Endothelial cell of umbilical vein (primary cell): ENCODE measurements around the gene MTREX.

Experiments
- EZH2 ChIP-seq: IDR thresholded peaks from 2 replicates; pipeline ENCODE4 v1.6.1; 2012; ENCODE audit warnings: borderline replicate concordance, low read depth, mild to moderate bottlenecking, moderate library complexity, low read length, inconsistent platforms; ENCODE audit not compliant: severe bottlenecking
- POLR2A ChIP-seq: IDR thresholded peaks from 2 replicates; pipeline ENCODE4 v1.6.1; 2012; ENCODE audit warnings: low read depth, mild to moderate bottlenecking, control low read depth, low read length
- POLR2AphosphoS5 ChIP-seq: IDR thresholded peaks from 2 replicates; pipeline ENCODE4 v1.6.1; 2012; ENCODE audit warnings: low read depth, mild to moderate bottlenecking, control low read depth, low read length, moderate library complexity; ENCODE audit not compliant: insufficient read depth
- TF ChIP-seq, protein P1 (sequence below), 2 donors: IDR thresholded peaks; 1 replicate in 1 of 2; 2 replicates in 1 of 2; pipeline ENCODE4 v1.5.1; 2011; ENCODE audit warnings: low read length in 2 of 2, mild to moderate bottlenecking in 2 of 2, moderate library complexity in 2 of 2, control low read depth in 1 of 2, inconsistent platforms in 1 of 2, low read depth in 1 of 2; ENCODE audit not compliant: insufficient read depth in 1 of 2; ENCODE audit errors: extremely low read depth in 1 of 2

DNA sequence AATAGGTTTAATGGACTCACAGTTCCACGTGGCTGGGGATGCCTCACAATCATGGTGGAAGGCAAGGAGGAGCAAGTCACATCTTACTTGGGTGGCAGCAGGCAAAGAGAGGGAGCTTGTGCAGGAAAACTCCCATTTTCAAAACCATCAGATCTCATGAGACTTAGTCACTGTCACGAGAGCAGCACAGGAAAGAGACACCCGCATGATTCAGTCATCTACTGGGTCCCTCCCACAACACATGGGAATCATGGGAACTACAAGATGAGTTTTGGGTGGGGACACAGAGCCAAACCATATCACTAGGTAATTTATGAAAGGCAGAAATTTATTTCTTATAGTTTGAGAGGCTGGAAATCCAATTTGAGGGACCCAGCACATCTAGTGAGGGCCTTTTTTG is 40.0 kb downstream of the MTREX start:
- TF ChIP-seq, protein P1, sequence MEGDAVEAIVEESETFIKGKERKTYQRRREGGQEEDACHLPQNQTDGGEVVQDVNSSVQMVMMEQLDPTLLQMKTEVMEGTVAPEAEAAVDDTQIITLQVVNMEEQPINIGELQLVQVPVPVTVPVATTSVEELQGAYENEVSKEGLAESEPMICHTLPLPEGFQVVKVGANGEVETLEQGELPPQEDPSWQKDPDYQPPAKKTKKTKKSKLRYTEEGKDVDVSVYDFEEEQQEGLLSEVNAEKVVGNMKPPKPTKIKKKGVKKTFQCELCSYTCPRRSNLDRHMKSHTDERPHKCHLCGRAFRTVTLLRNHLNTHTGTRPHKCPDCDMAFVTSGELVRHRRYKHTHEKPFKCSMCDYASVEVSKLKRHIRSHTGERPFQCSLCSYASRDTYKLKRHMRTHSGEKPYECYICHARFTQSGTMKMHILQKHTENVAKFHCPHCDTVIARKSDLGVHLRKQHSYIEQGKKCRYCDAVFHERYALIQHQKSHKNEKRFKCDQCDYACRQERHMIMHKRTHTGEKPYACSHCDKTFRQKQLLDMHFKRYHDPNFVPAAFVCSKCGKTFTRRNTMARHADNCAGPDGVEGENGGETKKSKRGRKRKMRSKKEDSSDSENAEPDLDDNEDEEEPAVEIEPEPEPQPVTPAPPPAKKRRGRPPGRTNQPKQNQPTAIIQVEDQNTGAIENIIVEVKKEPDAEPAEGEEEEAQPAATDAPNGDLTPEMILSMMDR (IDR thresholded peaks at IDR 0.05; ENCODE audit: extremely low read depth in 1 of 2, insufficient read depth in 1 of 2, low read depth in 1 of 2, low read length in 2 of 2) = no peak
- no peak for TF ChIP-seq POLR2A
- TF ChIP-seq POLR2AphosphoS5 = no peak
- TF ChIP-seq EZH2 = no peak
